ENCODE results near the gene ABCA4.

The ABCA4 gene

DNA sequence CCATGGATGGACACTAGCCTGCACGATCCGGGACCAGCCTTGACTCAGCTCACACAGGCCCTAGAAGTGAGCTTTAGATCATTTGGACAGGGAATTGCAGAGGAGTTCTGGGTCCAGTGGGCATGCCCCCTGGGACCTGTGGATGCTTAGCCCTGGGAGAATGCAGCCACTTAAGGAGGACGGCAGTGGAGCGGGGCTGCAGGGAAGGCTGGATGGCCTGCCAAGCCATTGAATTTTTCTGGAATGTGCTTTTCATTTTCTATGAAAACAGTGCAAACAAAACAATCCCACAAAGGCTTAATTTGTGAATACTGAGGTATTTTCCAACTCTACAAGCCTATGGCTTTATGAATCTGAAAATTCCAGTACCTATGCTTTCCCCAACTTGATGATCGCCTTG, 131.3 kb downstream of the ABCA4 start:
- TF ChIP-seq POLR2AphosphoS5 (IDR thresholded peaks at IDR 0.05; ENCODE audit: low read depth, low read length): no peak
- TF ChIP-seq REST (IDR thresholded peaks at IDR 0.05; ENCODE audit: insufficient read depth in 1 of 2, low read depth in 2 of 2, low read length in 2 of 2): no peak
- no peak for TF ChIP-seq SIN3A (IDR thresholded peaks at IDR 0.05; ENCODE audit: borderline replicate concordance, insufficient read depth, low read length)
- TF ChIP-seq FOXP2 (optimal IDR thresholded peaks at IDR 0.05; ENCODE audit: borderline replicate concordance, extremely low read depth, extremely low read length, insufficient read depth): no peak
- TF ChIP-seq TAF1 (IDR thresholded peaks at IDR 0.05; ENCODE audit: borderline replicate concordance, insufficient read depth, low read length): no peak

DNA sequence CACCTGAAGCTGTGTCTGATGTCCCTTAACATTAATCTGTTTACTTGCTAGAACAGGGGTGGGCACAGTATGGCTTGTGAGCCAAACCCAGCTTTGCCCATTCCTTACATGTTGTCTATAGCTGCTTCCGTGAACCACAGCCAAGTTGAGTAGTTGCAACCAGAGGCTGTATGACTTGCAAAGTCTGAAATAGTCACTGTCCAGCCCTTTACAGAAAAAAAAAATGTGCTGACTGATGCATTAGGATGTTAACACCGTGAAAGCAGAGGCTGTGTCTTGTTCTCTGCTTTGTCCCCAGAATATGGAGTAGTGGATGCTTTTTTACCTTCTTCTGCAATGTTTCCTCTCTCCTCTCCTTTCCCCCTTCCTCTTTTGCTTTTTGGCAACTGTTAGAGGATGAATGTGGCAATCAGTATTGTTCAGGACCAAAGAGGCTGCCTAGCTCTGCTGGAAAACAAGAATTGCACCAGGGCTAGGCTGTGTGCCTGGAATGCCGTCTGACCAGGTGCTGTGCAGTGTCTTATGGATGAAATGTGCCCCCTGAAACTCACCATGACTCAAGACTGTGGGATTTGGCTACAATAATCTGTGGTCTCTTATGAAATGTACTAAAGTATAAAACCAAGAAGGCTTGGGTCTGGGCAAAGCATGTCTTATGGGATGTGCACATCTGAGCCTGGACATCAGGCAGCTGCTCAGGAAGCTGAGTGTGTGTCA, 132.2 kb downstream of the ABCA4 start:
- TF ChIP-seq REST (IDR thresholded peaks at IDR 0.05; ENCODE audit: insufficient read depth in 1 of 2, low read depth in 2 of 2, low read length in 2 of 2) (peak in 1 of 2 experiments; percentile 71; a peak in 2 of 4 replicates), POLR2AphosphoS5 (IDR thresholded peaks at IDR 0.05; ENCODE audit: low read depth, low read length) (no peak), SIN3A (IDR thresholded peaks at IDR 0.05; ENCODE audit: borderline replicate concordance, insufficient read depth, low read length) (no peak), TAF1 (IDR thresholded peaks at IDR 0.05; ENCODE audit: borderline replicate concordance, insufficient read depth, low read length) (no peak), FOXP2 (optimal IDR thresholded peaks at IDR 0.05; ENCODE audit: borderline replicate concordance, extremely low read depth, extremely low read length, insufficient read depth) (no peak)

- TF ChIP-seq REST (IDR thresholded peaks at IDR 0.05; ENCODE audit: insufficient read depth in 1 of 2, low read depth in 2 of 2, low read length in 2 of 2) (no peak), POLR2AphosphoS5 (IDR thresholded peaks at IDR 0.05; ENCODE audit: low read depth, low read length) (no peak), SIN3A (IDR thresholded peaks at IDR 0.05; ENCODE audit: borderline replicate concordance, insufficient read depth, low read length) (no peak), FOXP2 (optimal IDR thresholded peaks at IDR 0.05; ENCODE audit: borderline replicate concordance, extremely low read depth, extremely low read length, insufficient read depth) (no peak), TAF1 (IDR thresholded peaks at IDR 0.05; ENCODE audit: borderline replicate concordance, insufficient read depth, low read length) (no peak)
Observed at GRCh38 chr1:93981274-93981667, 139.7 kb downstream of the ABCA4 start.

DNA sequence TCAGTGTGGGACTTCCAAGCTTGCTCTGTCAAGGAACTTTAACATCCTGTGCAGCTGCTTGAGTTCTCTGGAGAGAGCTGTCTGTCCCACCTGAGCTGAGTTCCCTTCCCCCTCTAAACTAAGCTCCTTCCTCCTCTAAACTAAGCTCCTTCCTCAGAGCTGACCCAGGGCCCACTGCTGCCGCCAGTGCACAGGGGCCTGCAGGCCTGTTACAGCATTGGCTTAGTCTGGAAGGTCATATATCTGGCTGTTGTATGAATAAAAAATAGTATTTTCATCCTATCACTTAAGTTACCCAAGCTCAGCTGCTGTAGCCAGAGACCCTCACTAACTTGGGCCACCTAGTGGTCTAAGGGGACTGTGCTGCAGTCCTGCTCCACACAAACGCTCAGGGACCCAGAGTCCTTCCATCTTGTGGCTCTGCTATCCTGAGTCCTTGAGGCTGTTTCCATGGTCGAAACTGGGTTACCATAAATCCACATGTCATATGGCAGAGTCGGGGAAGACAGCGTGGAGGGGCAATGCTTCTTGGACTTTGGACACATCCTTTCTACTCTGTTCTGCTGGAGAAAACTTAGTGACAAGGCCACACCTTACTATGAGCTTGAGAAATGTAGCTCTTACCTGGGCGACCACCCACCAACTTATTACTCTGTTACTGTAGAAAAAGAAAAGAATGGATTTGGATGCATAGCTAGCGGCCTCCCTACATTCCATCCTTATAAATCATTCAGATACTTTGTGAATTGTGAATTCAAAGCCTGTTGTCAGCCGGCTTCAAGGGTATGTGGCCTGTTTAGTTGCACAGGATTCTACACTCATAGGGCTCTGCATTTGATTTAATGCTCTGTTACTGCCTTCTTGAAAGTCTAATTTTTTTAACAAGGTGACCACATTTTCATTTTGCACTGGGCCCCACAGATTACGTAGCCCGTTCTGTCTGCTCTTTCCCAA, 140.4 kb downstream of the ABCA4 start:
- no peak for TF ChIP-seq FOXP2 (optimal IDR thresholded peaks at IDR 0.05; ENCODE audit: borderline replicate concordance, extremely low read depth, extremely low read length, insufficient read depth)
- TF ChIP-seq TAF1 (IDR thresholded peaks at IDR 0.05; ENCODE audit: borderline replicate concordance, insufficient read depth, low read length): no peak
- no peak for TF ChIP-seq REST (IDR thresholded peaks at IDR 0.05; ENCODE audit: insufficient read depth in 1 of 2, low read depth in 2 of 2, low read length in 2 of 2)
- no peak for TF ChIP-seq SIN3A (IDR thresholded peaks at IDR 0.05; ENCODE audit: borderline replicate concordance, insufficient read depth, low read length)
- TF ChIP-seq POLR2AphosphoS5 (IDR thresholded peaks at IDR 0.05; ENCODE audit: low read depth, low read length): no peak

Measured in PFSK-1 (cell line).